IMR-90 (cell line): ENCODE data around the gene MAPKAP1.

Source experiments
- CHD1 ChIP-seq: IDR thresholded peaks from 2 replicates; pipeline ENCODE4 v1.6.1; 2012; ENCODE audit warnings: low read depth, low read length, improper control_type of control experiment
- MAZ ChIP-seq: IDR thresholded peaks from 2 replicates; pipeline ENCODE4 v1.6.1; 2012; ENCODE audit warnings: low read depth, mild to moderate bottlenecking, low read length, improper control_type of control experiment, moderate library complexity, borderline replicate concordance
- POLR2A ChIP-seq: IDR thresholded peaks from 2 replicates; pipeline ENCODE4 v1.6.1; 2012; ENCODE audit warnings: mild to moderate bottlenecking, low read depth, low read length
- RAD21 ChIP-seq: IDR thresholded peaks from 2 replicates; pipeline ENCODE4 v1.6.1; 2012; ENCODE audit warnings: low read length, improper control_type of control experiment
- RCOR1 ChIP-seq: IDR thresholded peaks from 2 replicates; pipeline ENCODE4 v1.6.1; 2012; ENCODE audit warnings: mild to moderate bottlenecking, low read length, improper control_type of control experiment; ENCODE audit not compliant: insufficient replicate concordance
- RFX5 ChIP-seq: IDR thresholded peaks from 2 replicates; pipeline ENCODE4 v1.8.0; 2012; ENCODE audit warnings: low read depth, mild to moderate bottlenecking, low read length, moderate library complexity
- SMC3 ChIP-seq: fragments of 150-350 bp; IDR thresholded peaks from 2 replicates; pipeline ENCODE4 v1.6.1; 2016; ENCODE audit warnings: low read depth, mild to moderate bottlenecking, antibody characterized with exemption, low read length, moderate library complexity
- TF ChIP-seq, protein P1 (sequence below): conservative IDR thresholded peaks from 2 replicates; pipeline ENCODE4 v1.5.1; 2012; ENCODE audit warnings: mild to moderate bottlenecking, low read depth, low read length, improper control_type of control experiment
- TF ChIP-seq, protein P2 (sequence below): fragments of 150-350 bp; IDR thresholded peaks from 2 replicates; pipeline ENCODE4 v1.6.1; 2016; ENCODE audit warnings: low read depth, mild to moderate bottlenecking, low read length, moderate library complexity, borderline replicate concordance

DNA sequence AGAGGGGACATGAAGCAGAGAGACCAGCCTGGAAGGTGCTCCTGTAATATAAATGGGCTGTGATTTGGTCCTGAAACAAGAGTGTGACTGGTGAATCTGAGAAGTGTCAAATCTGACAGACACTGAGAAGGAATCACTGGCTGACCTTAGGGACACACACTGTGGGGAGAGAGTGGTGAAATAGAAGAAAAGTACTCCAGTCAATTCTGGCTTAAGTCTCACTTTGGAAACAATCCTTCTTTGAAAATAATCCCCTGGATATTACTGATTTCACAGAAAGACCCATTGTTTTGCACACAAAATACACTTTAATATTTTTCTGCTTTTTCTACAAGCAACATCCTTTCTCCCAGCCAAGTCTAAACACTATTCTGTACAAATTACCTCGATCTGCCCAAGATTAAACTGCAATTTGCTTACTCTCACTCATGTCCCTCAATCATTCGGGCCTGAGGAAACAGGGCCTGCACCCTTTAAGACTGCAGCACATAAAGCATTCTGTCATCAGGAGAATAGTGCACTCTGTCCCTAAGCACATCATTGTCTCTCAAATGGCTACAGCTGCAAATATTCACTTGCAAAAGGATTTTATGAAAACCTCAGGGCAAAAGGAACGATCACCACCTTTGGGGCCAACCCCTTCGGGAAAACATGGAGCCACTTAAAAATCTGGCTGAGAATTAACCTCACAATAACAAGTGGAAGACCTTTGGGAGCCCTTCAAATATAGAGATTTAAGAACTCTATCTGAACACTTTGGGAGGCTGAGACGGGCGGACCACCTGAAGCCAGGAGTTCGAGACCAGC, 68.6 kb downstream of the MAPKAP1 start:
- no peak for TF ChIP-seq POLR2A
- TF ChIP-seq, protein P1, sequence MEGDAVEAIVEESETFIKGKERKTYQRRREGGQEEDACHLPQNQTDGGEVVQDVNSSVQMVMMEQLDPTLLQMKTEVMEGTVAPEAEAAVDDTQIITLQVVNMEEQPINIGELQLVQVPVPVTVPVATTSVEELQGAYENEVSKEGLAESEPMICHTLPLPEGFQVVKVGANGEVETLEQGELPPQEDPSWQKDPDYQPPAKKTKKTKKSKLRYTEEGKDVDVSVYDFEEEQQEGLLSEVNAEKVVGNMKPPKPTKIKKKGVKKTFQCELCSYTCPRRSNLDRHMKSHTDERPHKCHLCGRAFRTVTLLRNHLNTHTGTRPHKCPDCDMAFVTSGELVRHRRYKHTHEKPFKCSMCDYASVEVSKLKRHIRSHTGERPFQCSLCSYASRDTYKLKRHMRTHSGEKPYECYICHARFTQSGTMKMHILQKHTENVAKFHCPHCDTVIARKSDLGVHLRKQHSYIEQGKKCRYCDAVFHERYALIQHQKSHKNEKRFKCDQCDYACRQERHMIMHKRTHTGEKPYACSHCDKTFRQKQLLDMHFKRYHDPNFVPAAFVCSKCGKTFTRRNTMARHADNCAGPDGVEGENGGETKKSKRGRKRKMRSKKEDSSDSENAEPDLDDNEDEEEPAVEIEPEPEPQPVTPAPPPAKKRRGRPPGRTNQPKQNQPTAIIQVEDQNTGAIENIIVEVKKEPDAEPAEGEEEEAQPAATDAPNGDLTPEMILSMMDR: no peak
- TF ChIP-seq RFX5: no peak
- no peak for TF ChIP-seq RCOR1
- TF ChIP-seq RAD21: no peak
- no peak for TF ChIP-seq SMC3
- TF ChIP-seq MAZ: no peak
- no peak for TF ChIP-seq CHD1
- TF ChIP-seq, protein P2, sequence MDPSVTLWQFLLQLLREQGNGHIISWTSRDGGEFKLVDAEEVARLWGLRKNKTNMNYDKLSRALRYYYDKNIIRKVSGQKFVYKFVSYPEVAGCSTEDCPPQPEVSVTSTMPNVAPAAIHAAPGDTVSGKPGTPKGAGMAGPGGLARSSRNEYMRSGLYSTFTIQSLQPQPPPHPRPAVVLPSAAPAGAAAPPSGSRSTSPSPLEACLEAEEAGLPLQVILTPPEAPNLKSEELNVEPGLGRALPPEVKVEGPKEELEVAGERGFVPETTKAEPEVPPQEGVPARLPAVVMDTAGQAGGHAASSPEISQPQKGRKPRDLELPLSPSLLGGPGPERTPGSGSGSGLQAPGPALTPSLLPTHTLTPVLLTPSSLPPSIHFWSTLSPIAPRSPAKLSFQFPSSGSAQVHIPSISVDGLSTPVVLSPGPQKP: no peak
